GM18951 (cell line): ENCODE data around the gene ARHGAP42.

Source experiments
- POLR2A ChIP-seq: IDR thresholded peaks from 4 replicates; pipeline ENCODE4 v1.6.1; 2011; ENCODE audit warnings: mild to moderate bottlenecking; ENCODE audit not compliant: insufficient read length, insufficient read depth; ENCODE audit errors: extremely low read depth
- in situ Hi-C: fragments of 300-500 bp; cut with MboI; formaldehyde crosslinking; loops from one replicate; pipeline ENCODE4 v1.12.0; 2022; ENCODE audit warnings: low sequenced_read_pairs, mixed read lengths, inconsistent platforms; ENCODE audit not compliant: unreplicated experiment

The ARHGAP42 gene

GRCh38 chr11:100824041-100824809 is 137.1 kb downstream of the ARHGAP42 start:
- TF ChIP-seq POLR2A, result no peak
- in situ Hi-C loops, result no loop called here

DNA sequence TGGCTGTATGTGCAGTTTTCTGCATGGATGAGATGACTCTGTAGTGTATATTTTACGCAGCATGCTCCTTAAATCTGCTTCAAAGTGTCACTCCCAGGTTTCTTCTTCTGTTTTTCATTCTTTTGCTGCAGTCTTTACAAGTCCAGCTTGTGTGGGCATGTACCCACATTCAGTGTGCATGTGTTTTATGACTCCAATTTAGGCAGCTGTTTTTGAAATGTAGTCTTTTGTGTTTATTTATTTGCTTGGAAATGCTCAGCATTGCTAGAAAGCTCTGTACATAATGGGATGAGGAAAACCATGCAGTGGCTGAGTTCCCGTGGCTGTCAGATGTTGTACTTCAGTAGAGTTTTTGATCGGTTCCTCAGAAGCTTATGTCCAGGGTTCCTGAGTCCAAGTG is 138.5 kb downstream of the ARHGAP42 start:
- TF ChIP-seq POLR2A, result no peak
- in situ Hi-C loops, result no loop called here

DNA sequence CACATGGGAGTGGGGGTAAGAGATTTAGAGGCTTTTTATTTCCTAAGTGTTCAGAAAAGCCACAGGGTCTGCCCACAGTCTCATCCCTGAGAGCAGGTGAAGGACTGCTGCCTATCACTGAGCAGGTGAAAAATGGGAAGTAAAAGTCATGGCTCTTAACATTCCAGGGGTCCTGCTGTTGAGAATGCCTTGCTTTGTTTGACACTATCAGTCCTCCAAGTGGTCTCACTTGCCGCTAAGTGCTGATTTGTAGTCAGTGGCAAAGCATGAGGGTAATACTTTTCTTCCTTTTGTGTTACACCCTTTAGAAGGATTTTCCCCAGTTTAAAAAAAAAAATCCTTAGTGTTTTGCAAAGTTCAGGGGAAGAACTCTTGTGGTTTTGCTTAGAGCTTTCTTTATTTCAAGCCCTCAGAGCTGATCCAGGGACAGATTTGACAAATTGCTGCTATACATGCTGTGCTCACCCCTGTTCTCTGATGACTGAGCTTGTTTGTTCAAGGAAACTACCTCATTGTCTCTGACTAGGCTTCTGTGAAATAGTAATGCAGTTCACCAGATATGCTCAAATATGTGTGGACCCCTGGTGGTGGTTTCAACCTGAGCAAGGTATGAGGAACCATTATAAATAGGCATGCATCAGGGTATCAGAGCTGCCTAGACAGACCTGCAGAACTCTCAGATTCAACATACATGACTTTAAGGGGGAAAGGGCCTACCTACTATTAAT is 141.0 kb downstream of the ARHGAP42 start:
- in situ Hi-C loops, result no loop called here
- no peak for TF ChIP-seq POLR2A

DNA sequence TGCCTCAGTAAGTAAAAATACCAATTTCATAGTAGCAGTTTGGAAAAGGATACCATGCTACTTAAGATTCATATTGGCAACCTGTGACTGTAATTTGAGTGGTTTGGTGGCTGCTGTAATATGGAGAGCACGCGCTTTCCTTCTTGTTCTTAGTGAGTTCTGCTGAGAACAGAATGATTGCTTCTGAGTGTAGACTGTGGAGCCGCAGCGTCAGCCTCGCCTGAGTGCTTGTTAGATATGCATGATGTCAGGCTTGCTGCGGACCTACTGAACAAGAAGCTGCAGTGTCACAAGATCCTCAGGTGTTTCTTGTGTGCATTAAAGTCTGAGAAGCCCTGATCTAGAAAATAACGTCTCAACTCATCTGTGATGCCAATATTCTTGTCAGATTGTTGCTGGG is 143.2 kb downstream of the ARHGAP42 start:
- in situ Hi-C loops, result no loop called here
- no peak for TF ChIP-seq POLR2A

DNA sequence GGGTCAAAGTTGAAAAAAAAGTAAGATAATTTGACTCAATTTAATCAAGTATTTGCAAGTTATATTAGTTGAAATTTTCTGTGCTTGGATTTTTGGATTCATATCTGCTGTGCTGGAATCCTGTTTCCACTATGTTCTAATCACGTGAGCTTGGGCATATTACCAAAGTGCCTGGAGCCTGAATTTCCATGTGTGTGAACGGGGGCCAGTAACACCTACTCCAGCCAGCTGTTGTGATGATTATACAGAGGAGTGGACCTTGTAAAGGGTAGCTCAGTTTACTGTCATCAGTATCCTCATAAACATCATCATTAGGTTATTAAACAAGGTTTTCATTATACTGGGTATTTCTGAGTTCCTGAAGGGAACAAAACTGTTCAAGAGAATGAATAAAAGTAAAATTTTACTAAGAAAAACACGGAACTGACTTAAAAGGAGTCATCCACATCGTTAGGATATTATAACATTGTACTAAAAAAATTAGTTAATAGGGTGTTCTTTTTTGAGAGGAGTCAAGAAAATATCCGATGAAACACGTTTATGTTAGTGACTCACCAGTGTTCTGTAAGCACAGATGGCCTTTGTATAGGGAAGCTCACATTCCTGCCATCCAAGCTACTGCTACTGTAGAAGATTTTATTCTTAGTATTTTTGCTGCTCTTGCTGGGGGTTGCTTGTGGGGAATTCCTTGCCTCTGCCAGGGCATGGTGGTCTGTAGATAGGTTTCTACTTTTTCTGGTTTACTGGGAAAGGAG is 144.1 kb downstream of the ARHGAP42 start:
- no peak for TF ChIP-seq POLR2A
- in situ Hi-C loops, result no loop called here

- in situ Hi-C loops, result no loop called here
Measured at GRCh38 chr11:100831929-100832494, 144.9 kb downstream of the ARHGAP42 start.

DNA sequence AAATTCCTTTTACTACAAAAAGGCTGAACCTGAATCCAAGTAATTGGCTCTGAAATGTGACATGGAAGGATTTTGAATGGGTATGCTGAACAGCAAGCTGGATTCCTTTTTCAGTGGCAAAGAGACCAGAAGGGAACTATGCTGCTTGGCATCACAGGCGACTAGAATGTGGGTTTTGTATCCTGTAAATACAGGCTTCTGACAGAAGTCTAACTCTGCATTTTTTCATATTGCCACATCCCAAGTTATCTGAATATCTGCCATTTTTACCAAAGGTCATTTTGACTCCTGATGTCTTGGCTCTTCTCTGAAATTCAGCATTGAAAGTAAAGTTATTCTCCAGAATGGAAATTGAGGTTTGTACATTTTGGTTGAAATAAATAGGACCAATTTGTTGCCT is 145.7 kb downstream of the ARHGAP42 start:
- in situ Hi-C loops, result no loop called here

More at GRCh38 chr11:100831929-100832494, 144.9 kb downstream of the ARHGAP42 start:
- no peak for TF ChIP-seq POLR2A

GRCh38 chr11:100833276-100833675 is 146.2 kb downstream of the ARHGAP42 start:
- in situ Hi-C loops, result no loop called here
- TF ChIP-seq POLR2A, result no peak

More for the DNA sequence above, 145.7 kb downstream of the ARHGAP42 start:
- TF ChIP-seq POLR2A, result no peak

DNA sequence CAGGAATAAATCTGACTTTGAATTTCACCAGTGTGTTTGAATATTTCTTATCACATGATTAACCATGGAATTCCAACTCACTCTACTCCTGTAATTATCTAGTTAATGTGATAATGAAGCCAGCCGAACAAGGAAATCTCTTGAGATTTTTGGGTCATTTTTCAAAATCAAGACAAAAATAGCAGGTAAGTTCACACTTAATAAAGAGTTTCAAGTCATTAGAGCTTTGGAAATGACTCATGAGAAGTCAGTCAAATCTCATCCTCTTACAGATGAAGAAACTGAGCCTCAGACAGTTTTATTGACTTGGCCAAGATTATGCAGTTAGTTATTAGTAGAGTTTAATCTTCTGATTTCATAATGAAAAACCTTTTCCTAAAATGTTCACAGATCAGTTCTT is 148.8 kb downstream of the ARHGAP42 start:
- in situ Hi-C loops, result no loop called here
- TF ChIP-seq POLR2A, result no peak

DNA sequence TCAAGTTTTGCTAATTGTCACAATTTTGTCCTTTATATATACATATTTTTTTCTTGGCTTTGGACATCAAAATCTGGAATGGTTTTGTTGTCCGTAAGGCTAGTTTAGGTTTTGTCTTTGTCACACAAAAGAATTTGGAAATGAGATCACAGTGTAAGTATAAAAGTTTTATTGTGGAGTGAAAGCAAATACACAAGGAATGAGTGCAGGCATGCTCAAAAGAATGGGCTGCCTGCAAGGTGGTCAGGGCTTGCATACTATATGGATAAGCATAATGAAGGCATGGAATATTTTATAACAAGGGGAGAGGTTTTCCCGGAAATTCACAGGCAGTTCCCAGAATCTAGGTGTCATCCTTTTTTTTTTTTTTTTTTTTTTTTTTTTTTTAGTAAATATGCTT is 150.2 kb downstream of the ARHGAP42 start:
- no peak for TF ChIP-seq POLR2A
- in situ Hi-C loops, result no loop called here

DNA sequence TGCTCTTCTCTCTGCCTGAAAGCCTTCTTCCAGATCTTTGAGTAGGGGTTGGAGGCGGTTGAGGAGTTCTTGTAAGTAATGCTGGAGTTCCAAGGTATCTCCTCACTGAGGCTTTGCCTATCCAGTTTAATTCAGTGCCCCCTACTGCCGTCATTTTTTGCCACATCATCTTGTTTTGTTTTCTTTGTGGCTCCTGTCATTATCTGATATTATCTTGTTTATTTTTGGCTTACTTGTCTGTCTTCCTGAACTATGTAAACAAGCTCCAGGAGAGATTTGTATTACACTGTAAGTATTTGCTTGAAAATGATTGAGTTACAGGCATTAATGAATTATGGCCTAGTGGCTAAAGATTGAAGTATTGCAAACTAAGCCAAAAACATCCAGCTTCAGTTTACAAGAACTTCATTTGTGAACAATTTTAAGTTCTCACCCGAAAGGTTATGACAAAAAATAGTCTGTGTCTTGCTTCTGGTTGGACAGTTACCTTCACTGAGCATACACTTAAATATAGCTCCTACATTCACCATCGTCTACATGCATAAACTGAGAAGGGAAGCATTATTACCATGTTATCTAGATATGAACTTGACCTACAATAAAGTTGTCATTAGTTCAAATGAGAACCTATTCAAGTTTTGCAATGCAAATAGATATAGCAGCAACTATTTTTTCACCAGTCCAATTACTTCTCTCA is 154.8 kb downstream of the ARHGAP42 start:
- in situ Hi-C loops, result no loop called here
- TF ChIP-seq POLR2A, result no peak

- no peak for TF ChIP-seq POLR2A
- in situ Hi-C loops, result no loop called here
Measured at GRCh38 chr11:100847696-100848216, 160.7 kb downstream of the ARHGAP42 start.
